Nephron progenitor cell (in vitro differentiated cells): Measurements from ENCODE around the gene RASIP1.
"Not testable (repeated sequence)": the region's sequence is repeated elsewhere in the genome, so short reads cannot be mapped to it uniquely, and the experiment has no call there.

Experiments used
- DNase-seq: peaks from one replicate; pipeline ENCODE4 v3.0.0; 2021
- H3K27ac Mint-ChIP-seq: 2 replicates; pipeline ENCODE4 v1.8.0; 2021; ENCODE audit warnings: mild to moderate bottlenecking, moderate library complexity, mixed read lengths
- H3K27me3 Mint-ChIP-seq: 2 replicates; pipeline ENCODE4 v1.8.0; 2021; ENCODE audit warnings: mild to moderate bottlenecking, low read depth, mixed read lengths; ENCODE audit not compliant: poor library complexity
- H3K36me3 Mint-ChIP-seq: 2 replicates; pipeline ENCODE4 v1.8.0; 2021; ENCODE audit warnings: low read depth, mixed read lengths
- H3K4me1 Mint-ChIP-seq: 2 replicates; pipeline ENCODE4 v1.8.0; 2021; ENCODE audit warnings: mixed read lengths
- H3K4me3 Mint-ChIP-seq: 2 replicates; pipeline ENCODE4 v1.8.0; 2021; ENCODE audit warnings: mild to moderate bottlenecking, moderate library complexity, mixed read lengths
- H3K9me3 Mint-ChIP-seq: 2 replicates; pipeline ENCODE4 v1.8.0; 2021; ENCODE audit warnings: mild to moderate bottlenecking, moderate library complexity, mixed read lengths
- CTCF ChIP-seq: fragments of 200-600 bp; sonication (generic); IDR thresholded peaks from 2 replicates; pipeline ENCODE4 v1.5.0; 2021; ENCODE audit warnings: antibody characterized with exemption

The RASIP1 gene

DNA sequence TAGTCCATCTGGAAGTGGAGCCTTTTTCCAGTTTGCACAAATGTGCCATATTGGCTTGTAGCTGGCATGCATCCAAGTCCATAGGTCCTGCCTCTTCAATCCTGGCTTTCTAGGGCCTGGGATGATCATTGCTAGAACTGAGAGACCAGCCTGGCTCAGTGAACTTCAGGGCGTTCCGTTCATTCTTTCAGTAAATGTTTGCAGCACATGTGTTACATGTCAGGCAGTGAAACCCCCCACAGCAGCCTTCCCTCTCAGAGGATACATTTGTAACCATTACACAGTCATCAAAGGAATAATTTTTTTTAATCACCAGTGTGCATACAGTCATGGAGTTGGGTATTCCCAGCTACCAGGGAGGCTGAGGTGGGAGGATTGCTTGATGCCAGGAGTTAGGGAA is 35.0 kb downstream of the RASIP1 start:
- DNase-seq: no peak
- Mint-ChIP-seq H3K27ac (no peak overlapping the region), H3K4me1 (peaks cover 10% of the 10 kb centered on the region), H3K27me3 (peaks cover 16% of the 10 kb centered on the region), H3K9me3 (peaks cover 22% of the 10 kb centered on the region), H3K4me3 (no peak overlapping the region), H3K36me3 (peaks cover 52% of the 10 kb centered on the region)
- TF ChIP-seq CTCF: no peak

DNA sequence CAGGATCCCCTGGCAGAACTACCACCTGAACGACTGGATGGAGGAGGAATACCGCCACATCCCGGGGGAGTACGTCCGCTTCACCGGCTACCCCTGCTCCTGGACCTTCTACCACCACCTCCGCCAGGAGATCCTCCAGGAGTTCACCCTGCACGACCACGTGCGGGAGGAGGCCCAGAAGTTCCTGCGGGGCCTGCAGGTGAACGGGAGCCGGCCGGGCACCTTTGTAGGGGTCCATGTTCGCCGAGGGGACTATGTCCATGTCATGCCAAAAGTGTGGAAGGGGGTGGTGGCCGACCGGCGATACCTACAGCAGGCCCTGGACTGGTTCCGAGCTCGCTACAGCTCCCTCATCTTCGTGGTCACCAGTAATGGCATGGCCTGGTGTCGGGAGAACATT is 37.1 kb downstream of the RASIP1 start:
- H3K27ac Mint-ChIP-seq: no peak overlapping the region
- peaks cover 10% of the 10 kb centered on the region for H3K4me1 Mint-ChIP-seq
- peaks cover 17% of the 10 kb centered on the region for H3K9me3 Mint-ChIP-seq
- peaks cover 46% of the 10 kb centered on the region for H3K36me3 Mint-ChIP-seq
- no peak for DNase-seq
- no peak overlapping the region for H3K4me3 Mint-ChIP-seq
- TF ChIP-seq CTCF: no peak
- H3K27me3 Mint-ChIP-seq: peaks cover 21% of the 10 kb centered on the region

DNA sequence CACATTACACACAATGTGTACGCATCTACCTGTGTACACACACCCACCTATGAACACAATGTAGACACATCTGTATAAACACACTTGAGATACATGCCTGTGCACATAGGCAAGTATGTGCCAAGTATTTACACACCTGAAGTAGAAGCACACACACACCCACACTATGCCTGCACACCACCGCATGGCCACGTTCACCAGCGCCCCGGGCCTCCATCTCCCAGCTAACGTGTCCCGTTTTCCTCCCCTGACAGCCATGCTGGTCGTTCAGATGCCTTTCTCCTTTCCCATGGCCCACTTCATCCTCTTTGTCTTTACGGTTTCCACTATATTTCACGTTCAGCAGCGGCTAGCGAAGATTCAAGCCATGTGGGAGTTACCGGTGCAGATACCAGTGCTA is 37.7 kb downstream of the RASIP1 start:
- peaks cover 43% of the 10 kb centered on the region for H3K36me3 Mint-ChIP-seq
- peaks cover 21% of the 10 kb centered on the region for H3K27me3 Mint-ChIP-seq
- H3K4me1 Mint-ChIP-seq: peaks cover 10% of the 10 kb centered on the region
- no peak for DNase-seq
- peaks cover 17% of the 10 kb centered on the region for H3K9me3 Mint-ChIP-seq
- no peak overlapping the region for H3K27ac Mint-ChIP-seq
- no peak overlapping the region for H3K4me3 Mint-ChIP-seq
- TF ChIP-seq CTCF: no peak

GRCh38 chr19:48698046-48698445 is 42.4 kb downstream of the RASIP1 start:
- H3K36me3 Mint-ChIP-seq: peaks cover 21% of the 10 kb centered on the region
- TF ChIP-seq CTCF: no peak
- H3K9me3 Mint-ChIP-seq: peaks cover 12% of the 10 kb centered on the region
- peak overlapping the region; percentile 23 for H3K4me3 Mint-ChIP-seq
- H3K4me1 Mint-ChIP-seq: peaks cover 25% of the 10 kb centered on the region
- H3K27me3 Mint-ChIP-seq: peaks cover 58% of the 10 kb centered on the region
- no peak overlapping the region for H3K27ac Mint-ChIP-seq
- DNase-seq: no peak

- Mint-ChIP-seq H3K4me3 (peak overlapping the region; percentile 80), H3K27me3 (peaks cover 62% of the 10 kb centered on the region), H3K9me3 (peaks cover 7% of the 10 kb centered on the region), H3K36me3 (peaks cover 14% of the 10 kb centered on the region), H3K4me1 (peaks cover 25% of the 10 kb centered on the region), H3K27ac (no peak overlapping the region)
- DNase-seq: no peak
- no peak for TF ChIP-seq CTCF
Observed at GRCh38 chr19:48696353-48697010, 43.9 kb downstream of the RASIP1 start.

DNA sequence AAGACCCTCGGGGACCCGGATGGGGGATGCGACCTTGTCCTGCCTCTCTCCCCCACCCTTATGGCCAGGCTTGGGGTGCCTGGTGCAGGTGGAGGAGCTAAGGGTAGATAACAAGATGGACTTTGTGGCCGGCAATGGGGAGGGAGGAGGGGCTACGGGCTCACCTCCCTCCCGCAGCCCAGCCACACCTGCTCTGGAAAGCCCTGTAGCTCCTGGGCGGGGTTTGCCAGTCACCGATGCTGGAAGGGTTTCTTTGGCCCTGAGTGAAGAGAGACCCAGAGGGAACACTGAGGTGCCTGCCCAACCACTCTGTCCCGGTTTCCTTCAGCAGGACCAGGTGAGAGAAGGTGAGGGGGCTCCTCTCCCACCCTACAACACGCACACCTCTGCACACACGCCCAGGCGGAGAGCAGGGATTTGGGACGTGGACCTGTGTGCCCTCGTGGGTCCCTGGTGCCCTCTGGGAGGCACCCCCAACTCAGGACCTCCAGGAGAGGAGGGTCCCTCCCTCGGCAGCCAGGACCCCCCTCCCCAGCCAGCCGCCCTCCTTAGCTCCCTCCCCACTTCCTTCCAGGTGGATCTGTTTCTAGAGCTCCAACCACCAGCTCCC is 44.6 kb downstream of the RASIP1 start, which contains the start of gene FUT2:
Gene FUT2 (plus strand): TSS at position 229 of the 610 bp plus-strand sequence. CDS start 6,986 bp downstream, outside the sequence.
- peaks cover 25% of the 10 kb centered on the region for H3K4me1 Mint-ChIP-seq
- H3K27ac Mint-ChIP-seq: no peak within 1 kb of the TSS
- peaks cover 7% of the 10 kb centered on the region for H3K9me3 Mint-ChIP-seq
- DNase-seq: no peak
- peaks cover 62% of the 10 kb centered on the region for H3K27me3 Mint-ChIP-seq
- TF ChIP-seq CTCF: no peak
- H3K4me3 Mint-ChIP-seq: peak within 1 kb of the TSS; percentile 80
- H3K36me3 Mint-ChIP-seq: peaks cover 13% of the 10 kb centered on the region

DNA sequence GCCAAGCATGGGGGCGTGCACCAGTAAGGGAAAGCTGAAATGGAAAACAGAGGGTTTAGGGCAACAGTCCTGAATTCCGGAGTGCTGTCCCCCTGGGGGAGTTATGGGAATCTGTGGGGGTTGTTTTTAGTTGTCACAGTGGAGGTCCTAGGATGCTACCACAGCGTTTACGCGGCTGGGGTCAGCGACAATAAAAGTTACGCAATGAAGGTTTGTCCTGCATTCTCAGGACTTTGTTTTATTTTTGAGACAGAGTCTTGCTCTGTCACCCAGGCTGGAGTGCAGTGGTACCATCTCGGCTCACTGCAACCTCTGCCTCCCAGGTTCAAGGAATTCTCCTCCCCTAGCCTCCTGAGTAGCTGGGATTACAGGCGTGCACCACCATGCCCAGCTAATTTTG is 46.8 kb downstream of the RASIP1 start:
- H3K27ac Mint-ChIP-seq, DNase-seq, H3K4me3 Mint-ChIP-seq, H3K9me3 Mint-ChIP-seq, H3K36me3 Mint-ChIP-seq: not testable (repeated sequence)
- H3K27me3 Mint-ChIP-seq: peaks cover 54% of the 10 kb centered on the region
- H3K4me1 Mint-ChIP-seq: peaks cover 22% of the 10 kb centered on the region
